Natural killer cell (primary cell): Measurements from ENCODE around the gene SCARB2. TPM values are rescaled to one million over a fixed set of nuclear protein-coding genes. Genes with fewer than 3 reads are reported as not detected.
"Not testable (repeated sequence)": the region's sequence is repeated elsewhere in the genome, so short reads cannot be mapped to it uniquely, and the experiment has no call there.

Experiments used
- ATAC-seq, 3 donors: fragments of 150-1000 bp in 2 of 3; fragments of 200-7000 bp in 1 of 3; cut with Tn5 transposase; 1 replicate in 1 of 3; 2 replicates in 2 of 3; pipeline ENCODE4 v1.10.0; 2021; ENCODE audit warnings: mild to moderate bottlenecking in 2 of 3, moderate library complexity in 2 of 3
- DNase-seq, 2 donors: peaks; one replicate each; pipeline versions ENCODE4 v3.0.0 to v3.0.0-alpha.2; 2013 to 2021; ENCODE audit warnings: mixed read lengths in 1 of 2
- H3K27ac ChIP-seq: one replicate; pipeline ENCODE4 v1.5.1; 2013; ENCODE audit warnings: mild to moderate bottlenecking, low read length
- H3K27me3 ChIP-seq: one replicate; pipeline ENCODE4 v1.6.1; 2013; ENCODE audit warnings: low read length; ENCODE audit not compliant: control insufficient read depth, insufficient read depth
- H3K36me3 ChIP-seq: one replicate; pipeline ENCODE4 v1.6.1; 2013; ENCODE audit warnings: low read length; ENCODE audit not compliant: control insufficient read depth, insufficient read depth
- H3K4me1 ChIP-seq: one replicate; pipeline ENCODE4 v1.6.1; 2013; ENCODE audit warnings: low read length; ENCODE audit not compliant: control insufficient read depth, insufficient read depth
- H3K4me3 ChIP-seq: one replicate; pipeline ENCODE4 v1.5.1; 2013; ENCODE audit warnings: low read length
- H3K9me3 ChIP-seq: one replicate; pipeline ENCODE4 v1.6.1; 2013; ENCODE audit warnings: low read length; ENCODE audit not compliant: control insufficient read depth, insufficient read depth
- H3K27ac Mint-ChIP-seq, 2 donors: one replicate each; pipeline ENCODE4 v1.8.0; 2022; ENCODE audit warnings: mild to moderate bottlenecking in 2 of 2, mixed read lengths in 2 of 2, moderate library complexity in 1 of 2
- H3K27me3 Mint-ChIP-seq, 2 donors: one replicate each; pipeline ENCODE4 v1.8.0; 2022; ENCODE audit warnings: low read depth in 2 of 2, mixed read lengths in 2 of 2
- H3K36me3 Mint-ChIP-seq: one replicate; pipeline ENCODE4 v1.8.0; 2022; ENCODE audit warnings: mixed read lengths
- H3K4me1 Mint-ChIP-seq, 2 donors: one replicate each; pipeline ENCODE4 v1.8.0; 2022; ENCODE audit warnings: mixed read lengths in 2 of 2
- H3K4me3 Mint-ChIP-seq: one replicate; pipeline ENCODE4 v1.8.0; 2022; ENCODE audit warnings: mild to moderate bottlenecking, moderate library complexity, mixed read lengths
- H3K9me3 Mint-ChIP-seq, 2 donors: one replicate each; pipeline ENCODE4 v1.8.0; 2022; ENCODE audit warnings: mixed read lengths in 2 of 2
- CTCF ChIP-seq: fragments of 200-600 bp; IDR thresholded peaks from one replicate; pipeline ENCODE4 v1.8.0; 2022; ENCODE audit warnings: antibody characterized with exemption
- WGBS: methylation state at CpG from one replicate; pipeline ENCODE4 v1.1.7; 2013; ENCODE audit warnings: missing lambda C conversion rate; ENCODE audit not compliant: insufficient coverage; 5-methylcytosine and 5-hydroxymethylcytosine counted together
- intact Hi-C: fragments of 100-400 bp; cut with micrococcal nuclease; formaldehyde crosslinking; loops from one replicate; pipeline ENCODE4 v1.14.2; 2022
- total RNA-seq, 4 donors: library from RNA; stranded (reverse); fragments of 120-200 nt in 1 of 4; gene quantifications; one replicate each; pipeline versions ENCODE4 v1.2.3 to v1.2.4, GENCODE V29; 2013 to 2022

The SCARB2 gene
- total RNA-seq, 3 donors from 2014 or later (not counting 1 experiment from before 2014, with no cell fraction given) = 22.0 to 39.0 (median 30.4) TPM

GRCh38 chr4:76246852-76247251, 33.2 kb upstream of the SCARB2 start:
- no peak overlapping the region for H3K4me3 ChIP-seq
- H3K27me3 ChIP-seq = peaks cover 32% of the 10 kb centered on the region
- no peak overlapping the region for H3K27ac ChIP-seq
- H3K36me3 Mint-ChIP-seq = no peaks in the 10 kb centered on the region
- TF ChIP-seq CTCF = no peak
- ATAC-seq (no peak), DNase-seq (no peak)
- no peak overlapping the region for H3K27ac Mint-ChIP-seq
- H3K27me3 Mint-ChIP-seq = peaks cover 46 to 70% of the 10 kb centered on the region in 2 donors
- H3K9me3 ChIP-seq = no peaks in the 10 kb centered on the region
- no peak overlapping the region for H3K4me3 Mint-ChIP-seq
- H3K9me3 Mint-ChIP-seq = no peaks in the 10 kb centered on the region
- peaks cover 8 to 11% of the 10 kb centered on the region in 2 donors for H3K4me1 Mint-ChIP-seq
- no peaks in the 10 kb centered on the region for H3K36me3 ChIP-seq
- intact Hi-C loops = no loop called here
- H3K4me1 ChIP-seq = peaks cover 9% of the 10 kb centered on the region

DNA sequence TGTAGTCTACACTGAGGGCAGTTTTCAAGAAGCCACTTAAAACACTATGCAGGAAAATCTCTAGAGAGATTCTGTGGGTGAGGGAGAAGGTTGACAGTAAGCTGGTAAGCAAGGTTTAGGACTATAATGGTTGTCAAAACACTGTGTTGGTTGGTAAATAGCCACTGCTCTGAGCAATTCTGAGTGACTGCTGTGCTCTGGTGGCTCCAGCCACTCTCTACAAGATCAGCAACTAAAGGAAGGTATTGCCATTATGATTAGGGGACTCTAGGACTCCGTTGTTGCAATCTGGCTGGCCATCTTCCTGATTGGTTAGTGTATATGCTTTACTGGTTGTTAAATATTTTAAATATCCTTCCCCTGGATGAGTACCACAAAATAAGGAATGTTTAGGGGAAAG, 32.4 kb upstream of the SCARB2 start:
- Mint-ChIP-seq H3K27ac (no peak overlapping the region), H3K4me1 (peaks cover 3% of the 10 kb centered on the region in 2 donors), H3K27me3 (peaks cover 43 to 69% of the 10 kb centered on the region in 2 donors), H3K4me3 (no peak overlapping the region), H3K9me3 (no peaks in the 10 kb centered on the region), H3K36me3 (peaks cover 2% of the 10 kb centered on the region)
- no peak overlapping the region for H3K27ac ChIP-seq
- no peak overlapping the region for H3K4me3 ChIP-seq
- H3K4me1 ChIP-seq = peaks cover 2% of the 10 kb centered on the region
- no peak for TF ChIP-seq CTCF
- H3K27me3 ChIP-seq = peaks cover 27% of the 10 kb centered on the region
- no peaks in the 10 kb centered on the region for H3K36me3 ChIP-seq
- DNase-seq (no peak), ATAC-seq (no peak)
- intact Hi-C loops = no loop called here
- no peaks in the 10 kb centered on the region for H3K9me3 ChIP-seq
- 71% methylated on average over 1 of the region's 1 CpG for WGBS

GRCh38 chr4:76243877-76244276, 30.3 kb upstream of the SCARB2 start:
- H3K9me3 Mint-ChIP-seq, H3K36me3 ChIP-seq, H3K4me1 Mint-ChIP-seq, H3K4me1 ChIP-seq, H3K27ac Mint-ChIP-seq, H3K9me3 ChIP-seq, H3K4me3 Mint-ChIP-seq, DNase-seq, intact Hi-C loops, H3K27ac ChIP-seq, ATAC-seq, H3K4me3 ChIP-seq: not testable (repeated sequence)
- 89% methylated on average over 1 of the region's 2 CpGs for WGBS
- peaks cover 16% of the 10 kb centered on the region for H3K36me3 Mint-ChIP-seq
- peaks cover 38 to 67% of the 10 kb centered on the region in 2 donors for H3K27me3 Mint-ChIP-seq
- peaks cover 14% of the 10 kb centered on the region for H3K27me3 ChIP-seq

DNA sequence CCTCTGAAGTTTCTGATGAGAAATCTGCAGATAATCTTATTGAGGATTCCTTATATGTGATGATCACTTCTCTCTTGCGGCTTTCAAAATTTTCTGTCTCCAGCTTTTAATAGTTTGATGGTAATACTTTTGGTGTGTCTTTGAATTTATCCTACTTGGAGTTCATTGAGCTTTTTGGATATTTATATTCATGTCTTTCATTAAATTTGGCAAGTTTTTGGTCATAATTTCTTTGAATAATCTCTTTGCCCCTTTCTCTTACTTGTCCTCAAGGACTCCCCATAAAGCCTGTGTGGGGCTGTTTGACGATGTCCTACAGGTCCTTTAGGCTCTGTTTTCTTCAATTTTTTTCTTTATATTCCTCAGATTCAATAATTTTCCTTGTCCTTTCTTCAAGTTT, 26.6 kb upstream of the SCARB2 start:
- intact Hi-C loops = no loop called here
- no peak for TF ChIP-seq CTCF
- H3K36me3 Mint-ChIP-seq = peaks cover 16% of the 10 kb centered on the region
- DNase-seq (no peak), ATAC-seq (no peak)
- Histone ChIP-seq H3K27me3 (peaks cover 2% of the 10 kb centered on the region), H3K9me3 (peaks cover 3% of the 10 kb centered on the region), H3K4me1 (no peaks in the 10 kb centered on the region), H3K36me3 (no peaks in the 10 kb centered on the region), H3K4me3 (no peak overlapping the region), H3K27ac (no peak overlapping the region)
- WGBS = 84% methylated on average over 2 of the region's 2 CpGs
- H3K4me1 Mint-ChIP-seq = no peaks in the 10 kb centered on the region
- H3K4me3 Mint-ChIP-seq = no peak overlapping the region
- no peak overlapping the region for H3K27ac Mint-ChIP-seq
- peaks cover 4 to 11% of the 10 kb centered on the region in 2 donors for H3K9me3 Mint-ChIP-seq
- H3K27me3 Mint-ChIP-seq = peaks cover 33 to 35% of the 10 kb centered on the region in 2 donors
